Measurements from ENCODE around the gene ZSCAN21. TPM values are rescaled to one million over a fixed set of nuclear protein-coding genes. Genes with fewer than 3 reads are reported as not detected.

Gene ZSCAN21
- total and polyA plus RNA-seq, 7 experiments from 2014 or later: 3.9 to 13.4 (median 6.8) TPM

- no peak for ATAC-seq
- Mint-ChIP-seq H3K36me3 (peaks cover 0 to 43% (median 21%) of the 10 kb centered on the region in 5 donors), H3K4me3 (no peak overlapping the region), H3K27me3 (no peaks in the 10 kb centered on the region), H3K4me1 (peaks cover 0 to 5% (median 0%) of the 10 kb centered on the region in 7 donors), H3K9me3 (peaks cover 0 to 7% (median 0%) of the 10 kb centered on the region in 11 donors), H3K27ac (no peak overlapping the region)
- no peak for DNase-seq
- no peaks in the 10 kb centered on the region for H3K27me3 ChIP-seq (ENCODE audit: control insufficient read depth in 2 of 2, insufficient read depth in 2 of 2, low read length in 2 of 2)
- intact Hi-C loops (cut with micrococcal nuclease): no loop called here
- H3K9me3 ChIP-seq (ENCODE audit: control insufficient read depth in 2 of 3, low read length in 3 of 3): no peaks in the 10 kb centered on the region
- no peak overlapping the region for H3K27ac ChIP-seq (ENCODE audit: low read depth, low read length)
- peaks cover 0 to 36% (median under 1%) of the 10 kb centered on the region in 3 experiments for H3K36me3 ChIP-seq (ENCODE audit: control insufficient read depth in 2 of 3, insufficient read depth in 3 of 3, low read length in 3 of 3)
- ChIA-PET POLR2A (interaction anchor here (0.6 kb wide), 1 partner anchor 464 kb away, joined by 3 read pairs; no protein-coding TSS in a partner anchor), CTCF (interaction anchor here (0.6 to 1.4 kb wide), 4 partner anchors 10 to 710 kb away, joined by 3 to 7 read pairs (median 4); no protein-coding TSS in a partner anchor)
- H3K4me3 ChIP-seq (ENCODE audit: low read length): no peak overlapping the region
- no peaks in the 10 kb centered on the region for H3K4me1 ChIP-seq (ENCODE audit: control insufficient read depth in 2 of 2, insufficient read depth in 2 of 2, low read length in 2 of 2)
Measured at GRCh38 chr7:100063376-100063775, 13.8 kb downstream of the ZSCAN21 start.

GRCh38 chr7:100064162-100064561 lies 14.6 kb downstream of the ZSCAN21 start:
- H3K27me3 ChIP-seq (ENCODE audit: control insufficient read depth in 2 of 2, insufficient read depth in 2 of 2, low read length in 2 of 2): no peaks in the 10 kb centered on the region
- intact Hi-C loops (cut with micrococcal nuclease): no loop called here
- peaks cover 0 to 5% (median 0%) of the 10 kb centered on the region in 7 donors for H3K4me1 Mint-ChIP-seq
- ChIA-PET CTCF (interaction anchor here (0.6 to 1.4 kb wide), 3 partner anchors 10 to 132 kb away, joined by 3 to 7 read pairs (median 4); no protein-coding TSS in a partner anchor), POLR2A (no interaction called here)
- DNase-seq (no peak), ATAC-seq (no peak)
- H3K27me3 Mint-ChIP-seq: no peaks in the 10 kb centered on the region
- H3K4me1 ChIP-seq (ENCODE audit: control insufficient read depth in 2 of 2, insufficient read depth in 2 of 2, low read length in 2 of 2): no peaks in the 10 kb centered on the region
- no peaks in the 10 kb centered on the region for H3K9me3 ChIP-seq (ENCODE audit: control insufficient read depth in 2 of 3, low read length in 3 of 3)
- H3K27ac Mint-ChIP-seq: no peak overlapping the region
- H3K27ac ChIP-seq (ENCODE audit: low read depth, low read length): no peak overlapping the region
- H3K4me3 Mint-ChIP-seq: no peak overlapping the region
- H3K9me3 Mint-ChIP-seq: peaks cover 0 to 7% (median 0%) of the 10 kb centered on the region in 11 donors
- H3K4me3 ChIP-seq (ENCODE audit: low read length): no peak overlapping the region
- peaks cover 0 to 28% (median 0%) of the 10 kb centered on the region in 3 experiments for H3K36me3 ChIP-seq (ENCODE audit: control insufficient read depth in 2 of 3, insufficient read depth in 3 of 3, low read length in 3 of 3)
- peaks cover 0 to 43% (median 21%) of the 10 kb centered on the region in 5 donors for H3K36me3 Mint-ChIP-seq

- ChIA-PET CTCF (no interaction called here), POLR2A (no interaction called here)
- DNase-seq (no peak), ATAC-seq (no peak)
- H3K27me3 Mint-ChIP-seq: no peaks in the 10 kb centered on the region
- H3K9me3 Mint-ChIP-seq: peaks cover 0 to 19% (median 6%) of the 10 kb centered on the region in 11 donors
- no peak overlapping the region for H3K4me3 Mint-ChIP-seq
- peak overlapping the region in 1 of 9 donors; percentile 48 for H3K27ac Mint-ChIP-seq
- Histone ChIP-seq H3K4me3 (ENCODE audit: low read length) (no peak overlapping the region), H3K9me3 (ENCODE audit: control insufficient read depth in 2 of 3, low read length in 3 of 3) (peaks cover 0 to 11% (median 3%) of the 10 kb centered on the region in 3 experiments), H3K4me1 (ENCODE audit: control insufficient read depth in 2 of 2, insufficient read depth in 2 of 2, low read length in 2 of 2) (no peaks in the 10 kb centered on the region), H3K27ac (ENCODE audit: low read depth, low read length) (no peak overlapping the region), H3K27me3 (ENCODE audit: control insufficient read depth in 2 of 2, insufficient read depth in 2 of 2, low read length in 2 of 2) (no peaks in the 10 kb centered on the region), H3K36me3 (ENCODE audit: control insufficient read depth in 2 of 3, insufficient read depth in 3 of 3, low read length in 3 of 3) (peaks cover 4 to 36% (median 6%) of the 10 kb centered on the region in 3 experiments)
- intact Hi-C loops (cut with micrococcal nuclease): no loop called here
- H3K36me3 Mint-ChIP-seq: peaks cover 2 to 50% (median 30%) of the 10 kb centered on the region in 5 donors
- H3K4me1 Mint-ChIP-seq: peaks cover 0 to 2% (median 0%) of the 10 kb centered on the region in 7 donors
Measured at GRCh38 chr7:100065452-100066186, 16.0 kb downstream of the ZSCAN21 start.

- Histone ChIP-seq H3K36me3 (ENCODE audit: control insufficient read depth in 2 of 3, insufficient read depth in 3 of 3, low read length in 3 of 3) (peaks cover 13 to 43% (median 15%) of the 10 kb centered on the region in 3 experiments), H3K4me3 (ENCODE audit: low read length) (no peak overlapping the region), H3K27me3 (ENCODE audit: control insufficient read depth in 2 of 2, insufficient read depth in 2 of 2, low read length in 2 of 2) (no peaks in the 10 kb centered on the region), H3K27ac (ENCODE audit: low read depth, low read length) (no peak overlapping the region), H3K4me1 (ENCODE audit: control insufficient read depth in 2 of 2, insufficient read depth in 2 of 2, low read length in 2 of 2) (no peaks in the 10 kb centered on the region), H3K9me3 (ENCODE audit: control insufficient read depth in 2 of 3, low read length in 3 of 3) (peaks cover 0 to 24% (median 15%) of the 10 kb centered on the region in 3 experiments)
- intact Hi-C loops (cut with micrococcal nuclease): no loop called here
- POLR2A ChIA-PET: no interaction called here
- no peak overlapping the region for H3K4me3 Mint-ChIP-seq
- H3K36me3 Mint-ChIP-seq: peaks cover 14 to 58% (median 44%) of the 10 kb centered on the region in 5 donors
- no peaks in the 10 kb centered on the region for H3K4me1 Mint-ChIP-seq
- DNase-seq (no peak), ATAC-seq (no peak)
- no peaks in the 10 kb centered on the region for H3K27me3 Mint-ChIP-seq
- no peak overlapping the region for H3K27ac Mint-ChIP-seq
- H3K9me3 Mint-ChIP-seq: peaks cover under 1 to 32% (median 18%) of the 10 kb centered on the region in 11 donors
- CTCF ChIA-PET: interaction anchor here (0.6 kb wide), 1 partner anchor 61 kb away, joined by 4 read pairs; no protein-coding TSS in a partner anchor
Measured at GRCh38 chr7:100066953-100067352, 17.4 kb downstream of the ZSCAN21 start.

- Mint-ChIP-seq H3K4me3 (no peak overlapping the region), H3K9me3 (peaks cover 7 to 48% (median 26%) of the 10 kb centered on the region in 11 donors), H3K27ac (no peak overlapping the region), H3K4me1 (no peaks in the 10 kb centered on the region), H3K36me3 (peaks cover 25 to 73% (median 64%) of the 10 kb centered on the region in 5 donors), H3K27me3 (no peaks in the 10 kb centered on the region)
- Histone ChIP-seq H3K27me3 (ENCODE audit: control insufficient read depth in 2 of 2, insufficient read depth in 2 of 2, low read length in 2 of 2) (no peaks in the 10 kb centered on the region), H3K27ac (ENCODE audit: low read depth, low read length) (no peak overlapping the region), H3K36me3 (ENCODE audit: control insufficient read depth in 2 of 3, insufficient read depth in 3 of 3, low read length in 3 of 3) (peaks cover 26 to 57% (median 34%) of the 10 kb centered on the region in 3 experiments), H3K9me3 (ENCODE audit: control insufficient read depth in 2 of 3, low read length in 3 of 3) (peaks cover 0 to 37% (median 15%) of the 10 kb centered on the region in 3 experiments), H3K4me1 (ENCODE audit: control insufficient read depth in 2 of 2, insufficient read depth in 2 of 2, low read length in 2 of 2) (no peaks in the 10 kb centered on the region), H3K4me3 (ENCODE audit: low read length) (no peak overlapping the region)
- CTCF ChIA-PET: no interaction called here
- POLR2A ChIA-PET: interaction anchor here (0.6 to 1.5 kb wide), 4 partner anchors 11 to 514 kb away, joined by 3 to 6 read pairs (median 4); no protein-coding TSS in a partner anchor
- no peak for DNase-seq
- ATAC-seq: no peak
- intact Hi-C loops (cut with micrococcal nuclease): no loop called here
Measured at GRCh38 chr7:100069991-100070390, 20.4 kb downstream of the ZSCAN21 start.

GRCh38 chr7:100071018-100071723 lies 21.6 kb downstream of the ZSCAN21 start:
- Histone ChIP-seq H3K27me3 (ENCODE audit: control insufficient read depth in 2 of 2, insufficient read depth in 2 of 2, low read length in 2 of 2) (no peaks in the 10 kb centered on the region), H3K4me1 (ENCODE audit: control insufficient read depth in 2 of 2, insufficient read depth in 2 of 2, low read length in 2 of 2) (no peaks in the 10 kb centered on the region), H3K4me3 (ENCODE audit: low read length) (no peak overlapping the region), H3K36me3 (ENCODE audit: control insufficient read depth in 2 of 3, insufficient read depth in 3 of 3, low read length in 3 of 3) (peaks cover 26 to 69% (median 39%) of the 10 kb centered on the region in 3 experiments), H3K9me3 (ENCODE audit: control insufficient read depth in 2 of 3, low read length in 3 of 3) (peaks cover 0 to 37% (median 15%) of the 10 kb centered on the region in 3 experiments), H3K27ac (ENCODE audit: low read depth, low read length) (no peak overlapping the region)
- no peak overlapping the region for H3K4me3 Mint-ChIP-seq
- peaks cover 30 to 78% (median 70%) of the 10 kb centered on the region in 5 donors for H3K36me3 Mint-ChIP-seq
- ATAC-seq (no peak), DNase-seq (no peak)
- intact Hi-C loops (cut with micrococcal nuclease): no loop called here
- peak overlapping the region in 1 of 9 donors; percentile 49 for H3K27ac Mint-ChIP-seq
- ChIA-PET CTCF (interaction anchor here (0.5 kb wide), 1 partner anchor 45 kb away, joined by 4 read pairs; no protein-coding TSS in a partner anchor), POLR2A (interaction anchor here (1.0 to 1.5 kb wide), 4 partner anchors 10 to 56 kb away, joined by 3 to 6 read pairs (median 4); partner anchors contain the start of gene ZNF3)
- H3K27me3 Mint-ChIP-seq: no peaks in the 10 kb centered on the region
- H3K4me1 Mint-ChIP-seq: peaks cover 0 to 4% (median 0%) of the 10 kb centered on the region in 7 donors
- peaks cover 7 to 48% (median 26%) of the 10 kb centered on the region in 11 donors for H3K9me3 Mint-ChIP-seq

Data from naive thymus-derived CD4-positive, alpha-beta T cell (primary cell).